Measurements from ENCODE around the gene SAMHD1. TPM values are rescaled to one million over a fixed set of nuclear protein-coding genes. Genes with fewer than 3 reads are reported as not detected.

SAMHD1 gene
- total and polyA plus RNA-seq, 2 experiments from 2014 or later = 27.0 to 29.5 TPM

- Histone ChIP-seq H3K27me3 (no peaks in the 10 kb centered on the region), H3K9me2 (replicated peaks; ENCODE audit: insufficient read depth) (no peaks in the 10 kb centered on the region), H4K20me1 (ENCODE audit: insufficient read depth, poor library complexity, severe bottlenecking) (peaks cover 25% of the 10 kb centered on the region), H3K4me2 (no peak overlapping the region), H3K36me3 (replicated peaks; ENCODE audit: insufficient read depth, low read depth) (no peaks in the 10 kb centered on the region), H2AFZ (no peak overlapping the region), H3K9me3 (ENCODE audit: low read depth) (no peaks in the 10 kb centered on the region), H3K4me3 (no peak overlapping the region), H3K4me1 (ENCODE audit: insufficient read depth) (peaks cover 12% of the 10 kb centered on the region), H3K79me2 (peaks cover 75% of the 10 kb centered on the region), H3K27ac (no peak overlapping the region)
- DNase-seq (ENCODE audit: low spot score) = no peak
- no peak for TF ChIP-seq EZH2phosphoT487 (IDR thresholded peaks at IDR 0.05; ENCODE audit: low read depth, severe bottlenecking, unreplicated experiment)
- no peak for TF ChIP-seq CTCF (IDR thresholded peaks at IDR 0.05; ENCODE audit: poor library complexity)
- TF ChIP-seq EZH2 (IDR thresholded peaks at IDR 0.05; ENCODE audit: borderline replicate concordance) = no peak
- WGBS (ENCODE audit: low lambda C conversion rate, missing lambda C conversion rate) = 94% methylated on average over 12 of the region's 12 CpGs
These were observed 99.3 kb downstream of the SAMHD1 start for GRCh38 chr20:36852187-36852586.

- Histone ChIP-seq H3K9me2 (replicated peaks; ENCODE audit: insufficient read depth) (no peaks in the 10 kb centered on the region), H3K4me3 (no peak overlapping the region), H3K4me2 (no peak overlapping the region), H3K27ac (no peak overlapping the region), H3K4me1 (ENCODE audit: insufficient read depth) (peaks cover 10% of the 10 kb centered on the region), H3K36me3 (replicated peaks; ENCODE audit: insufficient read depth, low read depth) (no peaks in the 10 kb centered on the region), H2AFZ (no peak overlapping the region), H4K20me1 (ENCODE audit: insufficient read depth, poor library complexity, severe bottlenecking) (peaks cover 23% of the 10 kb centered on the region), H3K79me2 (peaks cover 71% of the 10 kb centered on the region), H3K9me3 (ENCODE audit: low read depth) (no peaks in the 10 kb centered on the region), H3K27me3 (no peaks in the 10 kb centered on the region)
- no peak for DNase-seq (ENCODE audit: low spot score)
- no peak for TF ChIP-seq EZH2phosphoT487 (IDR thresholded peaks at IDR 0.05; ENCODE audit: low read depth, severe bottlenecking, unreplicated experiment)
- no peak for TF ChIP-seq EZH2 (IDR thresholded peaks at IDR 0.05; ENCODE audit: borderline replicate concordance)
- no peak for TF ChIP-seq CTCF (IDR thresholded peaks at IDR 0.05; ENCODE audit: poor library complexity)
- WGBS (ENCODE audit: low lambda C conversion rate, missing lambda C conversion rate) = 95% methylated on average over 2 of the region's 2 CpGs
These were observed 100.0 kb downstream of the SAMHD1 start for GRCh38 chr20:36851490-36851889.

GRCh38 chr20:36850759-36851158 is 100.7 kb downstream of the SAMHD1 start:
- no peaks in the 10 kb centered on the region for H3K9me2 ChIP-seq (replicated peaks; ENCODE audit: insufficient read depth)
- no peaks in the 10 kb centered on the region for H3K36me3 ChIP-seq (replicated peaks; ENCODE audit: insufficient read depth, low read depth)
- no peak overlapping the region for H3K4me2 ChIP-seq
- H3K4me3 ChIP-seq = no peak overlapping the region
- no peak for TF ChIP-seq EZH2 (IDR thresholded peaks at IDR 0.05; ENCODE audit: borderline replicate concordance)
- no peak for TF ChIP-seq EZH2phosphoT487 (IDR thresholded peaks at IDR 0.05; ENCODE audit: low read depth, severe bottlenecking, unreplicated experiment)
- no peak for TF ChIP-seq CTCF (IDR thresholded peaks at IDR 0.05; ENCODE audit: poor library complexity)
- no peak overlapping the region for H3K27ac ChIP-seq
- DNase-seq (ENCODE audit: low spot score) = no peak
- peaks cover 15% of the 10 kb centered on the region for H4K20me1 ChIP-seq (ENCODE audit: insufficient read depth, poor library complexity, severe bottlenecking)
- peaks cover 6% of the 10 kb centered on the region for H3K4me1 ChIP-seq (ENCODE audit: insufficient read depth)
- H3K79me2 ChIP-seq = peaks cover 70% of the 10 kb centered on the region
- H3K27me3 ChIP-seq = no peaks in the 10 kb centered on the region
- WGBS (ENCODE audit: low lambda C conversion rate, missing lambda C conversion rate) = 100% methylated on average over 6 of the region's 6 CpGs
- no peak overlapping the region for H2AFZ ChIP-seq
- no peaks in the 10 kb centered on the region for H3K9me3 ChIP-seq (ENCODE audit: low read depth)

All from hepatocyte (in vitro differentiated cells).